Sigmoid colon (tissue), 4 donors: Measurements from ENCODE around the gene ZBTB40.

Experiments
- EP300 ChIP-seq, 4 donors: sonication (generic); formaldehyde crosslinking; IDR thresholded peaks; one replicate each; pipeline ENCODE4 v1.6.1; 2017; ENCODE audit warnings: antibody characterized with exemption in 4 of 4
- TF ChIP-seq, protein P1 (sequence below), 4 experiments: fragments of 450-650 bp in 3 of 4; fragments of 200-600 bp in 1 of 4; IDR thresholded peaks; one replicate each; pipeline ENCODE4 v1.5.1; 2016 to 2019; ENCODE audit warnings: antibody characterized with exemption in 4 of 4, mild to moderate bottlenecking in 3 of 4, moderate library complexity in 2 of 4

GRCh38 chr1:22534951-22535350 lies 83.3 kb downstream of the ZBTB40 start:
- TF ChIP-seq, protein P1, sequence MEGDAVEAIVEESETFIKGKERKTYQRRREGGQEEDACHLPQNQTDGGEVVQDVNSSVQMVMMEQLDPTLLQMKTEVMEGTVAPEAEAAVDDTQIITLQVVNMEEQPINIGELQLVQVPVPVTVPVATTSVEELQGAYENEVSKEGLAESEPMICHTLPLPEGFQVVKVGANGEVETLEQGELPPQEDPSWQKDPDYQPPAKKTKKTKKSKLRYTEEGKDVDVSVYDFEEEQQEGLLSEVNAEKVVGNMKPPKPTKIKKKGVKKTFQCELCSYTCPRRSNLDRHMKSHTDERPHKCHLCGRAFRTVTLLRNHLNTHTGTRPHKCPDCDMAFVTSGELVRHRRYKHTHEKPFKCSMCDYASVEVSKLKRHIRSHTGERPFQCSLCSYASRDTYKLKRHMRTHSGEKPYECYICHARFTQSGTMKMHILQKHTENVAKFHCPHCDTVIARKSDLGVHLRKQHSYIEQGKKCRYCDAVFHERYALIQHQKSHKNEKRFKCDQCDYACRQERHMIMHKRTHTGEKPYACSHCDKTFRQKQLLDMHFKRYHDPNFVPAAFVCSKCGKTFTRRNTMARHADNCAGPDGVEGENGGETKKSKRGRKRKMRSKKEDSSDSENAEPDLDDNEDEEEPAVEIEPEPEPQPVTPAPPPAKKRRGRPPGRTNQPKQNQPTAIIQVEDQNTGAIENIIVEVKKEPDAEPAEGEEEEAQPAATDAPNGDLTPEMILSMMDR (IDR thresholded peaks at IDR 0.05) = no peak
- TF ChIP-seq EP300 (IDR thresholded peaks at IDR 0.05) = no peak
